Smooth muscle cell (in vitro differentiated cells): ENCODE data around the gene GAB4. TPM values are rescaled to one million over a fixed set of nuclear protein-coding genes. Genes with fewer than 3 reads are reported as not detected.

Experiments used
- DNase-seq: peaks from one replicate; lab custom pipeline; 2025; ENCODE audit not compliant: unreplicated experiment; lab: John Stamatoyannopoulos, UW
- H2AFZ ChIP-seq: fragments of 200-600 bp; sonication (generic); 2 replicates; pipeline ENCODE4 v1.6.0; 2016; ENCODE audit warnings: antibody characterized with exemption, low read depth, mild to moderate bottlenecking
- H3F3A ChIP-seq: fragments of 200-600 bp; sonication (generic); 2 replicates; pipeline ENCODE4 v1.6.0; 2017; ENCODE audit warnings: antibody characterized with exemption, low read depth
- H3K27ac ChIP-seq: fragments of 200-600 bp; sonication (generic); 2 replicates; pipeline ENCODE4 v1.5.1; 2016; ENCODE audit warnings: low read depth, mild to moderate bottlenecking
- H3K27me3 ChIP-seq: fragments of 200-600 bp; sonication (generic); 2 replicates; pipeline ENCODE4 v1.6.1; 2016; ENCODE audit warnings: low read depth, mild to moderate bottlenecking
- H3K36me3 ChIP-seq: fragments of 200-600 bp; sonication (generic); 2 replicates; pipeline ENCODE4 v1.5.1; 2016; ENCODE audit warnings: low read depth
- H3K4me1 ChIP-seq: fragments of 200-600 bp; sonication (generic); 2 replicates; pipeline ENCODE4 v1.5.1; 2016; ENCODE audit warnings: low read depth
- H3K4me2 ChIP-seq: fragments of 200-600 bp; sonication (generic); 2 replicates; pipeline ENCODE4 v1.6.0; 2016; ENCODE audit warnings: mild to moderate bottlenecking
- H3K4me3 ChIP-seq: fragments of 200-600 bp; sonication (generic); 2 replicates; pipeline ENCODE4 v1.5.1; 2016; ENCODE audit warnings: mild to moderate bottlenecking
- H3K79me2 ChIP-seq: fragments of 200-600 bp; sonication (generic); 2 replicates; pipeline ENCODE4 v1.6.0; 2016; ENCODE audit warnings: low read depth, mild to moderate bottlenecking
- H3K9ac ChIP-seq: fragments of 200-600 bp; sonication (generic); 2 replicates; pipeline ENCODE4 v1.6.0; 2016; ENCODE audit warnings: low read depth
- H3K9me3 ChIP-seq: fragments of 200-600 bp; sonication (generic); replicated peaks from 2 replicates; pipeline ENCODE4 v1.5.1; 2016; ENCODE audit warnings: low read depth
- H4K20me1 ChIP-seq: fragments of 200-600 bp; sonication (generic); 2 replicates; pipeline ENCODE4 v1.6.0; 2016; ENCODE audit warnings: low read depth
- WGBS: methylation state at CpG from one replicate; pipeline ENCODE4 v1.1.7; 2016; ENCODE audit warnings: low lambda C conversion rate; 5-methylcytosine and 5-hydroxymethylcytosine counted together
- polyA plus RNA-seq: library from polyadenylated mRNA; unstranded; fragments of >200 nt; fragmentation: Nextera tagmentation; extraction: Ambion mirVana; gene quantifications from 2 replicates; pipeline ENCODE4 v1.2.1, GENCODE V29; 2016
- total RNA-seq: library from RNA; depleted of rRNA; stranded (reverse); fragments of >200 nt; gene quantifications from 2 replicates; pipeline ENCODE4 v1.2.3, GENCODE V29; 2014
- TF ChIP-seq, protein P1 (sequence below): fragments of 200-600 bp; sonication (generic); IDR thresholded peaks from 2 replicates; pipeline ENCODE4 v1.5.1; 2017; ENCODE audit warnings: borderline replicate concordance, mild to moderate bottlenecking, antibody characterized with exemption; ENCODE audit not compliant: insufficient read depth, poor library complexity, severe bottlenecking

The GAB4 gene
- total and polyA plus RNA-seq, 2 experiments from 2014 or later: not detected

DNA sequence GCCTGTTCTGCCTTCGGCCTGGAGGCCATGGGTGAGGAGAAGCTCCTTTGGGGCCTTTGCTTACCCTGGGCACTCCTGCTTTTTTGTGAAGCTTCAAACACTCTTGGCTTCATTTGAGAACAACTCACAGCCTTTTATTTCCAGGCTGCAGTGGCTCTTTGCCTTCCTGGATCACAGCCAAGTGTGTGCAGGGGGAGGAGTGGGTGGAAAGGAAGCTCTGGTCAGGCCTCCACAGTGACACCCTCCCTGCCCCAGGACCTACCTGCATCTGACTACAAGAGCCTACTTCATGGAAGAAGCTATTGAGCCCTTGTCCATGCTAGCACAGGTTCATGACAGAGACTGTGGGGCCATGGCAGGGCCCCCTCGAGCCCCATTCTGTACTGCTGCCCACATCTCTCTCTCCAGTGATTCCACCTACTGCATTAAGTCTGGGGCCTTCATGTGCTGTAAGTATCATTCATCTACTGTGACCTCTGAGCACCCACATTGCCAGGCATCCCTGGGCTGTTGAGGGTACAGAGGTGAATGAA lies 52.3 kb downstream of the GAB4 start:
- Histone ChIP-seq H3K9ac (no peak overlapping the region), H3K79me2 (no peaks in the 10 kb centered on the region), H3K27ac (no peak overlapping the region), H2AFZ (no peak overlapping the region), H3K36me3 (no peaks in the 10 kb centered on the region), H4K20me1 (no peaks in the 10 kb centered on the region), H3K9me3 (no peaks in the 10 kb centered on the region), H3K4me1 (no peaks in the 10 kb centered on the region), H3K4me2 (no peak overlapping the region), H3K4me3 (no peak overlapping the region), H3K27me3 (no peaks in the 10 kb centered on the region), H3F3A (no peaks in the 10 kb centered on the region)
- TF ChIP-seq, protein P1, sequence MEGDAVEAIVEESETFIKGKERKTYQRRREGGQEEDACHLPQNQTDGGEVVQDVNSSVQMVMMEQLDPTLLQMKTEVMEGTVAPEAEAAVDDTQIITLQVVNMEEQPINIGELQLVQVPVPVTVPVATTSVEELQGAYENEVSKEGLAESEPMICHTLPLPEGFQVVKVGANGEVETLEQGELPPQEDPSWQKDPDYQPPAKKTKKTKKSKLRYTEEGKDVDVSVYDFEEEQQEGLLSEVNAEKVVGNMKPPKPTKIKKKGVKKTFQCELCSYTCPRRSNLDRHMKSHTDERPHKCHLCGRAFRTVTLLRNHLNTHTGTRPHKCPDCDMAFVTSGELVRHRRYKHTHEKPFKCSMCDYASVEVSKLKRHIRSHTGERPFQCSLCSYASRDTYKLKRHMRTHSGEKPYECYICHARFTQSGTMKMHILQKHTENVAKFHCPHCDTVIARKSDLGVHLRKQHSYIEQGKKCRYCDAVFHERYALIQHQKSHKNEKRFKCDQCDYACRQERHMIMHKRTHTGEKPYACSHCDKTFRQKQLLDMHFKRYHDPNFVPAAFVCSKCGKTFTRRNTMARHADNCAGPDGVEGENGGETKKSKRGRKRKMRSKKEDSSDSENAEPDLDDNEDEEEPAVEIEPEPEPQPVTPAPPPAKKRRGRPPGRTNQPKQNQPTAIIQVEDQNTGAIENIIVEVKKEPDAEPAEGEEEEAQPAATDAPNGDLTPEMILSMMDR: no peak
- no peak for DNase-seq
- WGBS: 41% methylated on average over 2 of the region's 2 CpGs

DNA sequence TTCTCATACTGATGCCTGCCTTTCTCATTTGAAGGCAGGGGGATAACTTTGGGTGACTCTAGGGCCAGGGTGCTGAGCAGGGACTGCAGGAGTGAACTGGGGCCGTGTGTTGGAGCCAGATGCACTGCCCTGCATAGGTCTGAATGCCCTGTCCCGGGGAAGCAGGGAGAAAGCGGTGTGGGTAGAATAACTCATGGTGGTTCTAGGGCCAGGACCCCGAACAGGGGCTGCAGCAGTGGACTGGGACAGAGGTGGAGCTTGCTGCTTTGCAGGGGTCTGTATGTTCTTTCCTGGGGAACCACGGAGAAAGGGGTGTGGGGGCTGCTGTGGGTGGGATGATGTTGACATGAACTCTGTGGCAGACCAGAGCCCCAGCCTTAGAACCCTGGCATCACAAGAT lies 52.9 kb downstream of the GAB4 start:
- Histone ChIP-seq H3K4me2 (no peak overlapping the region), H3K9ac (no peak overlapping the region)

DNA sequence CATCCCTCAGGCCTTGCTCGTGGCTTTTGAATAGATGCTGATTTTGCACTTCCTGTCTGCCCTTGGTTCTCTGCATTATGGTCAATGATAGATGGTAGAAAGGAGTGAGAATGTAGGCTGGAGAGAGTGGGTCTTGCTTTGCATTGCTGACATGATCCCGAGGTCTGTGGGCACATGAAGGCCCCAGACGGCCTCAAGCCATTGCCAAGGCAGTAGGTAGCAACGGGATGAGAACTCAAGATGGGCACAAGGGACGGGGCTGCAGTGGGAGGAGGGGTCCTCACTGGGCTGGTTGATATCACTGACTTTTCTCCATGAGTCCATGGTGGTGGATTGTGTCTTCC lies 54.0 kb downstream of the GAB4 start:
- DNase-seq: no peak
- Histone ChIP-seq H3K27me3 (no peaks in the 10 kb centered on the region), H3K79me2 (no peaks in the 10 kb centered on the region), H3K4me3 (no peak overlapping the region), H3K4me1 (no peaks in the 10 kb centered on the region), H3K27ac (no peak overlapping the region), H3K36me3 (no peaks in the 10 kb centered on the region), H3K9me3 (no peaks in the 10 kb centered on the region), H3K4me2 (no peak overlapping the region), H2AFZ (no peak overlapping the region), H3K9ac (no peak overlapping the region), H4K20me1 (no peaks in the 10 kb centered on the region), H3F3A (no peaks in the 10 kb centered on the region)
- 73% methylated on average over 5 of the region's 5 CpGs for WGBS
- TF ChIP-seq, protein P1: no peak

More for the DNA sequence above, 52.9 kb downstream of the GAB4 start:
- DNase-seq: no peak
- H3F3A ChIP-seq: no peaks in the 10 kb centered on the region
- no peaks in the 10 kb centered on the region for H3K79me2 ChIP-seq
- TF ChIP-seq, protein P1: no peak
- WGBS: 72% methylated on average over 5 of the region's 5 CpGs
- no peak overlapping the region for H2AFZ ChIP-seq
- no peaks in the 10 kb centered on the region for H3K27me3 ChIP-seq
- H3K4me3 ChIP-seq: no peak overlapping the region
- no peak overlapping the region for H3K27ac ChIP-seq
- H4K20me1 ChIP-seq: no peaks in the 10 kb centered on the region
- no peaks in the 10 kb centered on the region for H3K4me1 ChIP-seq
- H3K9me3 ChIP-seq: no peaks in the 10 kb centered on the region
- H3K36me3 ChIP-seq: no peaks in the 10 kb centered on the region

DNA sequence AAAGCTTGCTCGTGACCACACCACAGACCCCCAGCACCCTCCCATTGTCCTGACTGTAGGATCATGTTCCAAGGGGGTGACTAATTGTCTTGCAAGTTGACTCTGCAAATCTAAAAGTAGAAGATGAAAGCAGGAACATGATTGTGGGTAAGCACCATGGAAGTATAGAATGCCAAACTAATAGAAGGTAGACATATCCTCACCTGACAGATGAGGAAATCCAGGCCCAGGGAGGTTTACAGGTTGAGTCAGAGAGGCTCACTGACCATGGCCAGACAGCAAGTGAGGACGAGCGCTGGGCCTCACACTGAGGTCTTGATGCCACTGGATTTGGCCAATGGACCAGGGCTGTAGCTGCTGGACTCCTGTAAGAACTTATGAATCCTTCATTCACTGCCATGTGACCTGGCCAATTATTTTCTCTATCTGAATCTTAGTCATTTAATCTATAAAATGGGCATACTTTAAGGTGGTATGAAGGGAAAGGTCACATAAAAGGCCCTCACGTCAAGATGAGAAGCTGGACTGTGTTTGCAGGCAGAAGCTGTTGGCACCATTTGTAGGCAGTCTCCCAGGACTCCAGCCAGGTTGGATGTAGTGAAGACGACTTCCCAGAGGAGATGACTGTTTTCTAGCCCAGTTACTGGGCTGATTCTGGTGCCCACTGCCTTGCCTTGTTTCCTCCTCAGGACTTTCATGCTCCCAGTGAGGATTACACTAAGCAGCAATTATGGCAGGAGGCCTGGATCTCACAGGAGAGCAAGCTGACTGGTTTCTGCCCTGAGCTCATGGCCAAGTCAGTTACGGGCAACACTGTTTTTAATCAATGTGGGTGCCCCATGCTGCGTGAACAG lies 54.6 kb downstream of the GAB4 start:
- DNase-seq: no peak
- H3F3A ChIP-seq: no peaks in the 10 kb centered on the region
- no peak overlapping the region for H3K4me2 ChIP-seq
- H3K4me3 ChIP-seq: no peak overlapping the region
- TF ChIP-seq, protein P1: no peak
- 80% methylated on average over 7 of the region's 7 CpGs for WGBS
- H3K79me2 ChIP-seq: no peaks in the 10 kb centered on the region
- no peaks in the 10 kb centered on the region for H3K9me3 ChIP-seq
- H3K27me3 ChIP-seq: no peaks in the 10 kb centered on the region
- no peak overlapping the region for H3K27ac ChIP-seq
- no peak overlapping the region for H2AFZ ChIP-seq
- H3K9ac ChIP-seq: no peak overlapping the region
- H3K36me3 ChIP-seq: no peaks in the 10 kb centered on the region
- H4K20me1 ChIP-seq: no peaks in the 10 kb centered on the region
- no peaks in the 10 kb centered on the region for H3K4me1 ChIP-seq
